ENCODE data around the gene HEATR3.

The HEATR3 gene

DNA sequence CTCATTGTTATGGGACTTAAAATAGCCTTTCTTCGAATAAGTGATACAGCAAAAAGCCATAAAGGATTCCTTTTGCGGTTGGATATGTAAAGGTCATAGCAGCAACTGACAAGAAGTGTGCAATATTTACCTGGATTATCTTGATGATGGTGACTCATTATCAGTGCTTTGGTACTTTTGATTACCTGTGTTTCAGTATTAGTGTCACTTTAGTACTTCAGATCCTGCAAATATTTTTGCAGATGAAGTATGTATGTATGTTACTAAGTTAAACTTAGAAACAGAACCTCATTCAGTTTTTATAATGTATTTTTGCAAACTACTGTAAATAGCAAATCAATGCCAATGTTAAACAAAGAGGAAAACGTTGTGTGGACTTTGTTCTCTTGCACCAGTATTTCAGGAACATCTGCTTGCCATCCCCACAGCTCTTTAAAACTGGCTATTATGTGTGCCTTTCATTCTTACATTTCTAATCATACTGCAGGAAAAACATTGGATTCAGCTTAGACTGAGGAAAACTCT is 30.2 kb upstream of the HEATR3 start:
- no peaks in the 10 kb centered on the region for H3K27me3 ChIP-seq (ENCODE audit: control insufficient read depth in 1 of 2, insufficient read depth in 1 of 2, low read length in 2 of 2)
- DNase-seq = no peak
- no peak overlapping the region for H3K4ac ChIP-seq (ENCODE audit: low read depth in 1 of 2, low read length in 2 of 2)
- no peak overlapping the region for H3K18ac ChIP-seq (ENCODE audit: low read depth in 1 of 2, low read length in 2 of 2)
- H2AK5ac ChIP-seq (ENCODE audit: low read length, severe bottlenecking) = no peak overlapping the region
- no peak overlapping the region for H4K91ac ChIP-seq (ENCODE audit: low read length)
- H3K79me1 ChIP-seq (replicated peaks; ENCODE audit: low read length, poor library complexity, severe bottlenecking) = peaks cover 11% of the 10 kb centered on the region
- no peak overlapping the region for H3K4me3 ChIP-seq (ENCODE audit: insufficient read depth in 1 of 2, low read depth in 1 of 2, low read length in 2 of 2)
- no peak overlapping the region for H3K4me2 ChIP-seq (ENCODE audit: low read length, poor library complexity, severe bottlenecking)
- WGBS = 96% methylated on average over 3 of the region's 3 CpGs
- H3K23ac ChIP-seq (ENCODE audit: low read length in 2 of 2) = no peak overlapping the region
- H2BK15ac ChIP-seq (ENCODE audit: low read depth, poor library complexity, severe bottlenecking) = no peak overlapping the region
- no peak overlapping the region for H2BK120ac ChIP-seq (ENCODE audit: low read depth, low read length)
- H2BK12ac ChIP-seq (ENCODE audit: low read length in 2 of 2) = no peak overlapping the region
- H3K4me1 ChIP-seq (ENCODE audit: control insufficient read depth, insufficient read depth, low read depth, low read length) = no peaks in the 10 kb centered on the region
- peaks cover 13 to 62% of the 10 kb centered on the region in 2 experiments for H3K36me3 ChIP-seq (ENCODE audit: control insufficient read depth in 1 of 2, insufficient read depth in 2 of 2, low read depth in 1 of 2, low read length in 2 of 2)
- no peak overlapping the region for H3K27ac ChIP-seq (ENCODE audit: low read length, poor library complexity, severe bottlenecking)
- H2AFZ ChIP-seq (ENCODE audit: low read depth, low read length) = no peak overlapping the region
- no peak overlapping the region for H4K8ac ChIP-seq (ENCODE audit: low read length)
- no peak overlapping the region for H2BK5ac ChIP-seq (ENCODE audit: low read depth, low read length, poor library complexity, severe bottlenecking)
- H3K14ac ChIP-seq (ENCODE audit: low read length in 2 of 2) = no peak overlapping the region
- no peaks in the 10 kb centered on the region for H3K9me3 ChIP-seq (ENCODE audit: control insufficient read depth, low read length)
- H3K9ac ChIP-seq (ENCODE audit: low read length) = no peak overlapping the region

GRCh38 chr16:50036426-50036825 is 29.3 kb upstream of the HEATR3 start:
- WGBS = 96% methylated on average over 1 of the region's 3 CpGs
- no peaks in the 10 kb centered on the region for H3K9me3 ChIP-seq (ENCODE audit: control insufficient read depth, low read length)
- H4K91ac ChIP-seq (ENCODE audit: low read length) = no peak overlapping the region
- no peak overlapping the region for H3K23ac ChIP-seq (ENCODE audit: low read length in 2 of 2)
- H3K79me1 ChIP-seq (replicated peaks; ENCODE audit: low read length, poor library complexity, severe bottlenecking) = peaks cover 8% of the 10 kb centered on the region
- no peak overlapping the region for H4K8ac ChIP-seq (ENCODE audit: low read length)
- no peak overlapping the region for H3K4me3 ChIP-seq (ENCODE audit: insufficient read depth in 1 of 2, low read depth in 1 of 2, low read length in 2 of 2)
- H3K9ac ChIP-seq (ENCODE audit: low read length) = no peak overlapping the region
- no peak overlapping the region for H2BK15ac ChIP-seq (ENCODE audit: low read depth, poor library complexity, severe bottlenecking)
- no peak overlapping the region for H3K18ac ChIP-seq (ENCODE audit: low read depth in 1 of 2, low read length in 2 of 2)
- no peak overlapping the region for H2BK5ac ChIP-seq (ENCODE audit: low read depth, low read length, poor library complexity, severe bottlenecking)
- no peak overlapping the region for H2BK12ac ChIP-seq (ENCODE audit: low read length in 2 of 2)
- H3K4me2 ChIP-seq (ENCODE audit: low read length, poor library complexity, severe bottlenecking) = no peak overlapping the region
- peaks cover 13 to 53% of the 10 kb centered on the region in 2 experiments for H3K36me3 ChIP-seq (ENCODE audit: control insufficient read depth in 1 of 2, insufficient read depth in 2 of 2, low read depth in 1 of 2, low read length in 2 of 2)
- H3K14ac ChIP-seq (ENCODE audit: low read length in 2 of 2) = no peak overlapping the region
- DNase-seq = no peak
- H2AK5ac ChIP-seq (ENCODE audit: low read length, severe bottlenecking) = no peak overlapping the region
- no peaks in the 10 kb centered on the region for H3K4me1 ChIP-seq (ENCODE audit: control insufficient read depth, insufficient read depth, low read depth, low read length)
- H2AFZ ChIP-seq (ENCODE audit: low read depth, low read length) = no peak overlapping the region
- no peak overlapping the region for H3K4ac ChIP-seq (ENCODE audit: low read depth in 1 of 2, low read length in 2 of 2)
- H3K27me3 ChIP-seq (ENCODE audit: control insufficient read depth in 1 of 2, insufficient read depth in 1 of 2, low read length in 2 of 2) = no peaks in the 10 kb centered on the region
- H3K27ac ChIP-seq (ENCODE audit: low read length, poor library complexity, severe bottlenecking) = no peak overlapping the region
- H2BK120ac ChIP-seq (ENCODE audit: low read depth, low read length) = no peak overlapping the region

DNA sequence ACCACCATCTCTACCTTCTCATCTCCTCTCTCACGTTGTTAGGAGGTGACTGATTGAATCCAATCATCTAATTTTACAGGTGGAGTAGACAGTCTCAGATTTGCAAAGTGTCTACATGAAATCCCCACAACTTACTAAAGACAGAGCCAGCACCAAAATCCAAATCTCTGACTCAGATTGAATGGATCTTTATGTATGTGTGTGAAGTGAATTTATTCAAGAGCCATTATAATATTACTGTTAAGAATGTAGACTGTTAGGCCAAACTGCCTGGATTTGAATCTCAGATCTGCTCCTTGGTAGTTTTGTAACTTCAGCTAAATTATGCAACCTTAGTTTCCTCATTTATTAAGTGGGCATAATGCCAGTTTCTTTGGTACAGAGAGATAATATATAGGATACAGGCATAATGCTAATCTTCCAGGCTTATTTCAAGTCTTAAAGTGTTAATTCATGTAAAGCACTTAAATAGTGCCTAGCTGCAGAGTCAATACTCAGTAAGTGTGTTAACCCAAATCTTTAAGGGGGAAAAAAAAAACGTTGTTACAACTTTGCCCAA is 28.0 kb upstream of the HEATR3 start:
- H3K79me1 ChIP-seq (replicated peaks; ENCODE audit: low read length, poor library complexity, severe bottlenecking) = peaks cover 2% of the 10 kb centered on the region
- no peaks in the 10 kb centered on the region for H3K27me3 ChIP-seq (ENCODE audit: control insufficient read depth in 1 of 2, insufficient read depth in 1 of 2, low read length in 2 of 2)
- no peak overlapping the region for H3K14ac ChIP-seq (ENCODE audit: low read length in 2 of 2)
- H2BK15ac ChIP-seq (ENCODE audit: low read depth, poor library complexity, severe bottlenecking) = no peak overlapping the region
- H3K9me3 ChIP-seq (ENCODE audit: control insufficient read depth, low read length) = no peaks in the 10 kb centered on the region
- no peak overlapping the region for H3K4me3 ChIP-seq (ENCODE audit: insufficient read depth in 1 of 2, low read depth in 1 of 2, low read length in 2 of 2)
- no peak overlapping the region for H3K4me2 ChIP-seq (ENCODE audit: low read length, poor library complexity, severe bottlenecking)
- no peak overlapping the region for H2BK12ac ChIP-seq (ENCODE audit: low read length in 2 of 2)
- H3K27ac ChIP-seq (ENCODE audit: low read length, poor library complexity, severe bottlenecking) = no peak overlapping the region
- peak; percentile 8 for DNase-seq
- no peak overlapping the region for H4K91ac ChIP-seq (ENCODE audit: low read length)
- H2AK5ac ChIP-seq (ENCODE audit: low read length, severe bottlenecking) = no peak overlapping the region
- no peak overlapping the region for H4K8ac ChIP-seq (ENCODE audit: low read length)
- no peak overlapping the region for H2BK5ac ChIP-seq (ENCODE audit: low read depth, low read length, poor library complexity, severe bottlenecking)
- H3K4me1 ChIP-seq (ENCODE audit: control insufficient read depth, insufficient read depth, low read depth, low read length) = no peaks in the 10 kb centered on the region
- no peak overlapping the region for H2AFZ ChIP-seq (ENCODE audit: low read depth, low read length)
- no peak overlapping the region for H3K18ac ChIP-seq (ENCODE audit: low read depth in 1 of 2, low read length in 2 of 2)
- no peak overlapping the region for H3K9ac ChIP-seq (ENCODE audit: low read length)
- H3K36me3 ChIP-seq (ENCODE audit: control insufficient read depth in 1 of 2, insufficient read depth in 2 of 2, low read depth in 1 of 2, low read length in 2 of 2) = peaks cover 9 to 41% of the 10 kb centered on the region in 2 experiments
- H2BK120ac ChIP-seq (ENCODE audit: low read depth, low read length) = no peak overlapping the region
- WGBS = 83% methylated on average over 1 of the region's 2 CpGs
- H3K4ac ChIP-seq (ENCODE audit: low read depth in 1 of 2, low read length in 2 of 2) = no peak overlapping the region
- no peak overlapping the region for H3K23ac ChIP-seq (ENCODE audit: low read length in 2 of 2)

GRCh38 chr16:50038286-50038685 is 27.5 kb upstream of the HEATR3 start:
- 97% methylated on average over 3 of the region's 4 CpGs for WGBS
- H3K9me3 ChIP-seq (ENCODE audit: control insufficient read depth, low read length) = no peaks in the 10 kb centered on the region
- H3K79me1 ChIP-seq (replicated peaks; ENCODE audit: low read length, poor library complexity, severe bottlenecking) = peaks cover 2% of the 10 kb centered on the region
- no peak overlapping the region for H2BK5ac ChIP-seq (ENCODE audit: low read depth, low read length, poor library complexity, severe bottlenecking)
- no peak overlapping the region for H3K27ac ChIP-seq (ENCODE audit: low read length, poor library complexity, severe bottlenecking)
- no peaks in the 10 kb centered on the region for H3K4me1 ChIP-seq (ENCODE audit: control insufficient read depth, insufficient read depth, low read depth, low read length)
- H4K8ac ChIP-seq (ENCODE audit: low read length) = no peak overlapping the region
- peaks cover 9 to 36% of the 10 kb centered on the region in 2 experiments for H3K36me3 ChIP-seq (ENCODE audit: control insufficient read depth in 1 of 2, insufficient read depth in 2 of 2, low read depth in 1 of 2, low read length in 2 of 2)
- H3K23ac ChIP-seq (ENCODE audit: low read length in 2 of 2) = no peak overlapping the region
- H3K14ac ChIP-seq (ENCODE audit: low read length in 2 of 2) = no peak overlapping the region
- no peak overlapping the region for H3K18ac ChIP-seq (ENCODE audit: low read depth in 1 of 2, low read length in 2 of 2)
- no peak overlapping the region for H4K91ac ChIP-seq (ENCODE audit: low read length)
- no peak overlapping the region for H3K4me2 ChIP-seq (ENCODE audit: low read length, poor library complexity, severe bottlenecking)
- no peak for DNase-seq
- H2AK5ac ChIP-seq (ENCODE audit: low read length, severe bottlenecking) = no peak overlapping the region
- no peak overlapping the region for H2BK12ac ChIP-seq (ENCODE audit: low read length in 2 of 2)
- H2BK15ac ChIP-seq (ENCODE audit: low read depth, poor library complexity, severe bottlenecking) = no peak overlapping the region
- H3K9ac ChIP-seq (ENCODE audit: low read length) = no peak overlapping the region
- H3K4me3 ChIP-seq (ENCODE audit: insufficient read depth in 1 of 2, low read depth in 1 of 2, low read length in 2 of 2) = no peak overlapping the region
- H2BK120ac ChIP-seq (ENCODE audit: low read depth, low read length) = no peak overlapping the region
- H3K4ac ChIP-seq (ENCODE audit: low read depth in 1 of 2, low read length in 2 of 2) = no peak overlapping the region
- no peaks in the 10 kb centered on the region for H3K27me3 ChIP-seq (ENCODE audit: control insufficient read depth in 1 of 2, insufficient read depth in 1 of 2, low read length in 2 of 2)
- no peak overlapping the region for H2AFZ ChIP-seq (ENCODE audit: low read depth, low read length)
